GM19395 (cell line): ENCODE measurements around the gene FAM185A.
"Not testable (repeated sequence)": the region's sequence is repeated elsewhere in the genome, so short reads cannot be mapped to it uniquely, and the experiment has no call there.

Source experiments
- ATAC-seq: cut with Tn5 transposase; IDR thresholded peaks from one replicate; pipeline ENCODE4 v1.9.1; 2021; ENCODE audit warnings: mild to moderate bottlenecking, moderate library complexity; ENCODE audit not compliant: unreplicated experiment

FAM185A gene

GRCh38 chr7:102828286-102828685 lies 79.5 kb downstream of the FAM185A start:
- no peak for ATAC-seq

DNA sequence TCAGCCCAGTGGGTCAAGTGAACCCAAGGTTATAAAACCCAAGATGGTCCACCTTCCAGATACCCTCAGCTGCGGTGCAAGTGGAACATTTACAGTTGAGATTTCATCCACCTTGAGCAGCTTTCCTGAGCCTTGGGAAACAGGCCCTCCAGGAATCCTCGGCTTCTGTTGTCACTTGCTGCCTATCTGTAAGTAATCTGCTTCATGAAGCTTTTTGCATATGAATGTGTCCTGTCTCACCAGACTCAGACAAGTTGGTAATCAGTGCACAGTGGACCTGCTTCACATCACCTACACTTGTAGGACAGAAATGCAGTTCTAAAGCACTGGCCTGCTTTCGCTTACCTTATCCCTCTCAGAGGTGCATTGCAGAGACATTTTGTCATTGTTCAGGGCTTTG lies 80.3 kb downstream of the FAM185A start:
- ATAC-seq = no peak

DNA sequence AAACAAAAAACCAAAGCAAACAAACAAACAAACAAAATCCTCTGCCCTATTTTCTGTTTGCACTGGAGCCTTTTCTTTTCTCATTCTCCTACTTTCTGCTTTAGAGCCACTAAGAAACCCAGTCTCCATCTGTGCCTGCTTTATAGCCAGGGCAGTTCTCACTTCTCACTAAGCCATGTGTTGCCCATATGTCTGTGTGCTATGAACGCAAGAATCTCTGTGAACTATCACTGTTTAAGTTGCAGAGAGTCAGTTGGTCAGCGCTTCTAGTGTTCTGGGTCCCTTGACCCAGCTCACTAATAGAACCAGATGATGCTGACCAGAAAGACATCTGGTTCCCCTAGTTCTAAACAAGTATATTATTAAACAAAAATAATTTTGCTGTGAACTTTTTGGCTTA lies 81.4 kb downstream of the FAM185A start:
- no peak for ATAC-seq

DNA sequence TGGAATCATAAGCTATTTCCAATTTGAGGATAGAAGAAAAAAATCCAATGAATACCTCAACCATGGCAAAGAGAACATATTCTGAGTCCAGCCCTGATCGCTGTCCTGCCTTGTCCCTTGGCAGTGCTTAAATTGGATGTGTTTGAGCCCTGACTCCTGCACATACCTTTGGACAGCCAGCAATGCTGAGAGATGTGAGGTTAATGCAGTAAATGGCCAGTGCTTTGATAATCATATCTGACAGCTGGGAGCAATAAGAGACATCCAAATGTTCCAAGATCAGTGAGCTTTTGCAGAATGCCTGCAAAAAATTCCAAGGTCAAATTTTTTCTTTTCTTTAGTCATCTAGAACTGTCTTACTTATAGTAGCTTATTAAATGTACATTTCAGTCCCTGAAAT lies 83.9 kb downstream of the FAM185A start:
- ATAC-seq = no peak

DNA sequence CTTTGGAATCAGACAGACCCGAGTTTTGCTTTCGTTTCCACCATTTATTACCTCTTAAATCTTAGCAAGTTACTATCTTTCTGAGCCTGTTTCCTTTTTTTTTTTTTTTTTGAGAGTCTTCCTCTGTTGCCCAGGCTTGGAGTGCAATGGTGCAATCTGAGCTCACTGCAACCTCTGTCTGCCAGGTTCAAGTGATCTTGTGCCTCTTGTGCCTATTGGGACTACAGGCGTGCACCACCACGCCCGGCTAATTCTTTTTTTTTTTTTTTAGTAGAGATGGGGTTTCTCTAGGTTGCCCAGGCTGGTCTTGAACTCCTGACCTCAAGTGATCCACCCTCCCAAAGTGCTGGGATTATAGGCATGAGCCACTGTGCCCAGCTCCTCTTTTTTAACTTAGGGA lies 84.5 kb downstream of the FAM185A start:
- ATAC-seq = no peak

DNA sequence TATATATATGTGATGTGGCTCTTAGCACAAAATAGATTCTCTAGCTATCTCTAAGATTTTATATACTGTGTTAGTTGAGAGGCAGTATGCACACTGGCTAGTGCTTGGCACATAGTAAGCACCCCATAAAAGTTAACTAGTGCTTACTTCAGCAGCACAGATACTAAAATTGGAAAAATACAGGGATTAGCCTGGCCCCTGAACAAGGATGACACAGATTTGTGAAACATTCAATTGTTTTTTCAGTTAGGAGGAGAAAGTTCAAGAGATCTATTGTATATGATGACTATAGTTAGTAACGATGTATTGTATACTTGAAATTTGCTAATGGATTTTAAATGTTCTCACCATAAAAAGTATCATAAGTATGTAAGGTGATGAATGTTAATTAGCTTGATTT lies 85.7 kb downstream of the FAM185A start:
- ATAC-seq = no peak

- peak; percentile 91 for ATAC-seq
Observed at GRCh38 chr7:102834999-102835398, 86.2 kb downstream of the FAM185A start.

DNA sequence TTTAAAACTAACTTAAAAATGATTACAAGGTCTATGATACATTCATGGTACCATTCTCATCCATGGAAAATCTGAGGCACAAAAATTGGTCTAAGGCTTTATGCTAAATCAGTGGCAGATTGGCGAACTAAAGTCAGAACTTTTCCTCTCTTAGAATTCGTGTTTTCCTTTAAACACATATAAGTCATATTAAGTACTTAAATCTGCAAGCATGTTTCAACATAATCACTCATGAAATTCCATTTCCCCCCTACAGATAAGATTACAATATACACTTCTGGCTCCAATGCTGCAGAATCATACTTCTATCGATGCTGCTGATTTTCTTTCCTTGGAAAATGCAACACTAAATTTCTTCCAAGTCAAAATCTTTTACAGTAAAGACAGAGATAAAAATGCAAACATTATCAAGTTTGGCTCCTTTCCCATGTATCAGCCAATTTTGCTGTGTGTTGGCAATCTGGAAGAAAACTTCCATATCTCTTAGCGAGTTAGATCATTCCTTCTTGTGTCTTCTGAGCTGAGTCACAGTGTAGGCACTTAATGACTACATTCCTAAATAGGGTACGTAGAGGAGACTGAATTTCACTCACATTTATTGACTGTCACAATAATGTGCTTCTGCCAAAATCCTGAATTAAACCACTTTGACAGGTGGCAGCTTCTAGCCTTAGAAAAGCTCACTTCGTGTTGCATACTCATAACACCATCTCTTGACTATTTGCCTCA lies 87.6 kb downstream of the FAM185A start:
- ATAC-seq = no peak

GRCh38 chr7:102836977-102837376 lies 88.2 kb downstream of the FAM185A start:
- ATAC-seq = no peak

DNA sequence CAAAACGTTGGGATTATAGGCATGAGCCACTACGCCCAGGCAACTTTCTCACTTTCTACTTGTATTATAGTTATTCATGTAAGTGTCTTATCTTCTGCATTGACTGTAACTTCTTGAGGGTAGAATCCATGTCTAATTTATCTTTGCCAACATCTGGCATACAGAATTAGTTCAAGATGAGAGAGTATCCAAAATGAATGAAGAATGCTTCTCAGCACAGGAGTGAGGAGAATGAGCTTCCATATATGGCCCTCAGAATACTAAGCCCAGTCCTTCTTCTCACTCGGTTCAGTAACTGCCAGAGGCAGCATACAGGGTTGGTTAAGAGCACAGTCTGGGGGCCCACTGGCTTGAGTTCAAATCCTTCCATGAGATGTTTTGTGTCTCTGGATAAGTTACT lies 89.0 kb downstream of the FAM185A start:
- ATAC-seq = no peak

DNA sequence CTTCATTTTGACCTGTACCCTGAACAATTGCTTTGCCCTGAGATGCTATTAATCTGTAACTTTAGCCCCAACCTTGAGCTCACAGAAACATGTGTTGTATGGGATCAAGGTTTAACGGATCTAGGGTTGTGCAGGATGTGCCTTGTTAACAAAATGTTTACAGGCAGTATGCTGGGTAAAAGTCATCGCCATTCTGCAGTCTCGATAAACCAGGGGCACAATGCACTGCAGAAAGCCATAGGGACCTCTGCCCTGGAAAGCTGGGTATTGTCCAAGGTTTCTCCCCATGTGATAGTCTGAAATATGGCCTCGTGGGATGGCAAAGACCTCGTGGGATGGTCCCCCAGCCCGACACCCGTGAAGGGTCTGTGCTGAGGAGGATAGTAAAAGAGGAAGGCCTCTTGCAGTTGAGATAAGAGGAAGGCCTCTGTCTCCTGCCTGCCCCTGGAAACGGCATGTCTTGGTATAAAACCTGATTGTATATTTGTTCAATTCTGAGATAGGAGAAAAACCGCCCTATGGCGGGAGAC lies 89.8 kb downstream of the FAM185A start:
- not testable (repeated sequence) for ATAC-seq

GRCh38 chr7:102840404-102840803 lies 91.6 kb downstream of the FAM185A start:
- ATAC-seq = no peak

GRCh38 chr7:102841290-102841689 lies 92.5 kb downstream of the FAM185A start:
- ATAC-seq = no peak

- no peak for ATAC-seq
Observed at GRCh38 chr7:102842284-102842683, 93.5 kb downstream of the FAM185A start.

- peak; percentile 80 for ATAC-seq
Observed at GRCh38 chr7:102843850-102844249, 95.1 kb downstream of the FAM185A start.

GRCh38 chr7:102845346-102845745 lies 96.5 kb downstream of the FAM185A start:
- ATAC-seq = no peak

- ATAC-seq = no peak
Observed at GRCh38 chr7:102849079-102849478, 100.3 kb downstream of the FAM185A start.

DNA sequence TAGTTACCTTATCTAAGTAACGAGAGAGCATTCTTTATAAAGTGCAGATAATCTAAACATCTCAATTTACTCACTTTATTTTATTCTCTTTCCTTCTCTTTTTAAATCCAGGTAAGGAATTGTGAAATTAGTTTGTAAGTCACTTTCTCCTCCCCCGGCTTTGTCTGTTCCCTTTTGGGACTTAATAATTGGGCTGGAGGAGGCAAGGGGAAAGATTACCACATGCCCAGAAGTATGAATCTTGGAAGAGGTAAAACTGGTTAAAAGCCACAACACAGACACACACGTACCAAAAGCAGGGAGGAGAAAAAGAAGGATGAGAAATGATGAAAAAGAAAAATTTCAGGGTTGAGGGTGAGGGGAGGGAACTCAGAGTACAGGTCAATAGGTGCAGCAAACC lies 100.7 kb downstream of the FAM185A start:
- no peak for ATAC-seq

DNA sequence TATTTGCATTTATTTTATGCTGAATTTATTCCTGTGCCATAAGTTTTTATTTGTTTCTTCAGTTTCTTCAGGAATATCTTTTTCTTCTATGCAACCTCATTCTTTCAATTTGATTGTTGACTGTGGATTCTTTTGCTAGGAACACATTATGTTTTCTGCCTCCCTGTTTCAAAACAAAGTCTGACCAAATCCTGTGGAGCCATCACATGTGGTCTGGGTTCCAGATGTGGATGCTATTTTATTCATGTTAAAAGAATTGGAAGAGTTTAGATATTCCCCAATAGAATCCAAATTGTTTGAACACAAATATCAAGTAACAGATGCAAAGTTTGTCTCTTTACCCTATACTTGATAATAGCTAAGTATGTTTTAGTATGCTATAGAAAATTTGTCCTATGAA lies 107.2 kb downstream of the FAM185A start:
- ATAC-seq = no peak
